IPS DF 6.9 (cell line): ENCODE results near the gene TEX2.
"Not testable (repeated sequence)": the region's sequence is repeated elsewhere in the genome, so short reads cannot be mapped to it uniquely, and the experiment has no call there.

Experiments used
- DNase-seq: peaks from one replicate; pipeline ENCODE4 v3.0.0-alpha.2; 2013; ENCODE audit warnings: low read depth, low spot score
- H3K27ac ChIP-seq: one replicate; pipeline ENCODE4 v1.5.1; 2013; ENCODE audit warnings: low read length, control low read depth
- H3K27me3 ChIP-seq: 2 replicates; pipeline ENCODE4 v1.6.1; 2013; ENCODE audit warnings: mild to moderate bottlenecking, low read length; ENCODE audit not compliant: control insufficient read depth, insufficient read depth
- H3K36me3 ChIP-seq: 2 replicates; pipeline ENCODE4 v1.6.1; 2013; ENCODE audit warnings: low read length; ENCODE audit not compliant: control insufficient read depth, insufficient read depth
- H3K4me1 ChIP-seq: 2 replicates; pipeline ENCODE4 v1.6.1; 2013; ENCODE audit warnings: low read length; ENCODE audit not compliant: control insufficient read depth, insufficient read depth
- H3K4me3 ChIP-seq: 2 replicates; pipeline ENCODE4 v1.5.1; 2013; ENCODE audit warnings: mild to moderate bottlenecking, low read length
- H3K9me3 ChIP-seq: 2 replicates; pipeline ENCODE4 v1.6.1; 2013; ENCODE audit warnings: low read length, inconsistent platforms; ENCODE audit not compliant: control insufficient read depth, insufficient read depth
- WGBS: extraction: QIAGEN DNeasy Blood & Tissue Kit; methylation state at CpG from one replicate; pipeline ENCODE4 v1.1.7; 2013; ENCODE audit warnings: mixed read lengths, missing lambda C conversion rate; ENCODE audit not compliant: insufficient read length, insufficient coverage; 5-methylcytosine and 5-hydroxymethylcytosine counted together

TEX2 gene

GRCh38 chr17:64212122-64212521 is 50.9 kb downstream of the TEX2 start:
- Histone ChIP-seq H3K36me3 (no peaks in the 10 kb centered on the region), H3K4me3 (no peak overlapping the region), H3K27ac (no peak overlapping the region), H3K27me3 (no peaks in the 10 kb centered on the region), H3K9me3 (no peaks in the 10 kb centered on the region), H3K4me1 (peaks cover 6% of the 10 kb centered on the region; the same call in 1 of the 2 replicates)
- no CpG with 5 or more reads among the region's 2 CpGs for WGBS
- DNase-seq, result no peak

- Histone ChIP-seq H3K4me1 (peaks cover 5% of the 10 kb centered on the region; the same call in 1 of the 2 replicates), H3K9me3 (no peaks in the 10 kb centered on the region), H3K4me3 (no peak overlapping the region), H3K27ac (no peak overlapping the region), H3K36me3 (no peaks in the 10 kb centered on the region), H3K27me3 (no peaks in the 10 kb centered on the region)
- WGBS, result no CpG with 5 or more reads among the region's 6 CpGs
- DNase-seq, result no peak
These were observed 53.1 kb downstream of the TEX2 start for GRCh38 chr17:64209983-64210382.

GRCh38 chr17:64209356-64209941 is 53.6 kb downstream of the TEX2 start:
- no peak for DNase-seq
- no peaks in the 10 kb centered on the region for H3K36me3 ChIP-seq
- no CpG with 5 or more reads among the region's 5 CpGs for WGBS
- peaks cover 5% of the 10 kb centered on the region; the same call in 1 of the 2 replicates for H3K4me1 ChIP-seq
- no peaks in the 10 kb centered on the region for H3K27me3 ChIP-seq
- no peaks in the 10 kb centered on the region for H3K9me3 ChIP-seq
- no peak overlapping the region for H3K27ac ChIP-seq
- H3K4me3 ChIP-seq, result no peak overlapping the region

- not testable (repeated sequence) for H3K4me3 ChIP-seq, H3K27ac ChIP-seq, H3K4me1 ChIP-seq, H3K36me3 ChIP-seq, H3K27me3 ChIP-seq, H3K9me3 ChIP-seq, DNase-seq
These were observed 54.4 kb downstream of the TEX2 start for GRCh38 chr17:64208656-64209055.

GRCh38 chr17:64205804-64206203 is 57.3 kb downstream of the TEX2 start:
- no peaks in the 10 kb centered on the region for H3K36me3 ChIP-seq
- no peaks in the 10 kb centered on the region for H3K9me3 ChIP-seq
- WGBS, result no CpG with 5 or more reads among the region's 2 CpGs
- no peak overlapping the region for H3K4me3 ChIP-seq
- no peak for DNase-seq
- H3K27me3 ChIP-seq, result no peaks in the 10 kb centered on the region
- H3K4me1 ChIP-seq, result peaks cover 7% of the 10 kb centered on the region
- H3K27ac ChIP-seq, result no peak overlapping the region

GRCh38 chr17:64203630-64204029 is 59.4 kb downstream of the TEX2 start:
- Histone ChIP-seq H3K36me3 (no peaks in the 10 kb centered on the region), H3K4me3 (no peak overlapping the region), H3K4me1 (peaks cover 7% of the 10 kb centered on the region), H3K27me3 (no peaks in the 10 kb centered on the region), H3K27ac (no peak overlapping the region), H3K9me3 (no peaks in the 10 kb centered on the region)
- no CpG with 5 or more reads among the region's 4 CpGs for WGBS
- no peak for DNase-seq

- no peaks in the 10 kb centered on the region for H3K27me3 ChIP-seq
- H3K27ac ChIP-seq, result no peak overlapping the region
- DNase-seq, result no peak
- H3K4me1 ChIP-seq, result peaks cover 7% of the 10 kb centered on the region
- H3K9me3 ChIP-seq, result no peaks in the 10 kb centered on the region
- H3K4me3 ChIP-seq, result no peak overlapping the region
- no peaks in the 10 kb centered on the region for H3K36me3 ChIP-seq
- WGBS, result no CpG with 5 or more reads among the region's 5 CpGs
These were observed 60.2 kb downstream of the TEX2 start for GRCh38 chr17:64202683-64203344.

GRCh38 chr17:64200080-64201032 is 62.7 kb downstream of the TEX2 start:
- WGBS, result no CpG with 5 or more reads among the region's 3 CpGs
- Histone ChIP-seq H3K4me1 (peaks cover 5% of the 10 kb centered on the region), H3K36me3 (no peaks in the 10 kb centered on the region)

GRCh38 chr17:64198331-64199090 is 64.5 kb downstream of the TEX2 start:
- Histone ChIP-seq H3K36me3 (no peaks in the 10 kb centered on the region), H3K27ac (no peak overlapping the region), H3K4me1 (peaks cover 5% of the 10 kb centered on the region), H3K9me3 (no peaks in the 10 kb centered on the region), H3K4me3 (no peak overlapping the region), H3K27me3 (no peaks in the 10 kb centered on the region)
- DNase-seq, result no peak
- no CpG with 5 or more reads among the region's 5 CpGs for WGBS

More at GRCh38 chr17:64200080-64201032, 62.7 kb downstream of the TEX2 start:
- Histone ChIP-seq H3K9me3 (no peaks in the 10 kb centered on the region), H3K4me3 (no peak overlapping the region), H3K27me3 (no peaks in the 10 kb centered on the region), H3K27ac (no peak overlapping the region)
- DNase-seq, result no peak

- no peaks in the 10 kb centered on the region for H3K36me3 ChIP-seq
- no peaks in the 10 kb centered on the region for H3K27me3 ChIP-seq
- no CpG with 5 or more reads among the region's 4 CpGs for WGBS
- H3K27ac ChIP-seq, result no peak overlapping the region
- DNase-seq, result no peak
- no peak overlapping the region for H3K4me3 ChIP-seq
- no peaks in the 10 kb centered on the region for H3K9me3 ChIP-seq
- peaks cover 3% of the 10 kb centered on the region; the same call in 1 of the 2 replicates for H3K4me1 ChIP-seq
These were observed 66.5 kb downstream of the TEX2 start for GRCh38 chr17:64196601-64197000.
